ENCODE measurements around the gene CDC16.

The CDC16 gene

DNA sequence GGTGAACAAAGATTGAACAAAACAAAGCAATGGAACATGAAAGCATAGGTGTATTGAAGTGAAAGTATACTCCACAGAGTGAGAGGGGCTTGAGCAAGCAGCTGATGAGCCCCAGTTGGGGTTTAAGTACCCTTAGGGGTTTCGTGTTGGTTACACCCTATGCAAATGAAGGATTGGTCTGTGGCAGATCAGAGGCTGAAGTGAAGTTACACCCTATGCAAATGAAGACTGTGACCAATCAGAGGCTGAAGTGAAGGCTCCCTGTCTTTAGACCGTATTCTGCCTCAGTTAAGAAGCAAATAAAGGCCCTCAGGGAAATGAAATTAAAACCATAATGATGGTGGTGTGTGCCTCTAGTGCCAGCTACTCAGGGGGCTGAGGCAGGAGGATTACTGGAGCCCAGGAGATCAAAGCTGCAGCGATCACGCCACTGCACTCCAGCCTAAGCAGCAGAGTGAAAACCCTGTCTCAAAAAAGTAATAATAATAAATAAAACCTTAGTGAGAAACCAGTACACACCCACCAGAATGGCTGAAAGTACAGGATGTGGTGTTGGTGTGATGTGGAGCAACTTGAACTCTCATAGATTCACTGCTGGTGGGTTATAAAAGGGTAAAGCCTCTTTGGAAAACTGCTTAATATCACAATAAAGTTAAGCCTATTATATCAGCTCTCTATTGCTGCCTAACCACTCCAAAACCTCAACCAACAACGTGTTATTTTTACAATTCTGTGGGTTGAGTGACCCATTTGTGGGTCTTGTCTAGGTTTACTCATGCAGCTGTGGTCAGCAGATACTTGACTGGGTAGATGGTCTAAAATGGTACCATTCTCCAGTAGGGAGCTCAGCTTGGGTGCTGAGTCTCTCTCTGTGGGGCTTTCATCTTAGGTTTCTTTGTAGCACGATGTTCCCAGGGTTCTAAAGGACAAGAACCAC, 33.9 kb downstream of the CDC16 start:
- H3K27ac ChIP-seq (ENCODE audit: extremely low read depth, low read depth, low read length), result no peak overlapping the region
- TF ChIP-seq YY2 (tag by site-specific recombination; IDR thresholded peaks at IDR 0.05), result no peak
- TF ChIP-seq ZBTB20 (tag by site-specific recombination; IDR thresholded peaks at IDR 0.05), result no peak
- no peak for TF ChIP-seq ZNF169 (tag by site-specific recombination; IDR thresholded peaks at IDR 0.05)
- H3K9me3 ChIP-seq (ENCODE audit: control insufficient read depth, insufficient read depth, low read depth, low read length), result no peaks in the 10 kb centered on the region
- POLR2A ChIA-PET, result no interaction called here
- H3K4me1 ChIP-seq (ENCODE audit: control insufficient read depth, insufficient read depth, low read length), result no peaks in the 10 kb centered on the region
- H3K36me3 ChIP-seq (ENCODE audit: control insufficient read depth in 2 of 2, insufficient read depth in 1 of 2, low read length in 2 of 2), result peaks cover 37 to 80% of the 10 kb centered on the region in 2 experiments
- no peak overlapping the region for H3K4me3 ChIP-seq (ENCODE audit: low read depth, low read length)
- CTCF ChIA-PET, result no interaction called here

DNA sequence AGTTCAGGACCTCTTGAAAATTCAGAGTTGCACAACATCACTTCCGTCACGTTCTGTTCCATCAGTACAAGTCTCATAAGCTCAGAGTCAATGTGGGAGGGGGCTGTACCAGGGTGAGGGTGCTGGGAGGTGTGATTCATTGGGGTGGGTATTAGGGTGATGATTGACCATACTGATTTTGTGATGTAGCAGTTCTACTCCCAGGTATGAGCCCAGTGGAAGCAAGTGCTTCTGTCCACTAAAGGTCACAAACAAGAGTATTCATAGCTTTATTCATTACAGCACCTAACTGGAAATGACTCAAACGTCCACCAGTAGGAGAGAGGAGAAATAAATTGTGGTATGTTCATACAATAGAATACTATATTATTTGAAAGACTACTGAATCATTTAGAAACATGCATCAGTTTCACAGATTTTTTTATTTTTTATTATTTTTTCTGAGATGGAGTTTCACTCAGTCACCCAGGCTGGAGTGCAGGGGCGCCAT, 34.6 kb downstream of the CDC16 start:
- Histone ChIP-seq H3K4me3 (ENCODE audit: low read depth, low read length) (no peak overlapping the region), H3K4me1 (ENCODE audit: control insufficient read depth, insufficient read depth, low read length) (no peaks in the 10 kb centered on the region), H3K9me3 (ENCODE audit: control insufficient read depth, insufficient read depth, low read depth, low read length) (no peaks in the 10 kb centered on the region), H3K36me3 (ENCODE audit: control insufficient read depth in 2 of 2, insufficient read depth in 1 of 2, low read length in 2 of 2) (peaks cover 40 to 73% of the 10 kb centered on the region in 2 experiments), H3K27ac (ENCODE audit: extremely low read depth, low read depth, low read length) (no peak overlapping the region)
- ChIA-PET POLR2A (no interaction called here), CTCF (no interaction called here)
- TF ChIP-seq, protein P1, sequence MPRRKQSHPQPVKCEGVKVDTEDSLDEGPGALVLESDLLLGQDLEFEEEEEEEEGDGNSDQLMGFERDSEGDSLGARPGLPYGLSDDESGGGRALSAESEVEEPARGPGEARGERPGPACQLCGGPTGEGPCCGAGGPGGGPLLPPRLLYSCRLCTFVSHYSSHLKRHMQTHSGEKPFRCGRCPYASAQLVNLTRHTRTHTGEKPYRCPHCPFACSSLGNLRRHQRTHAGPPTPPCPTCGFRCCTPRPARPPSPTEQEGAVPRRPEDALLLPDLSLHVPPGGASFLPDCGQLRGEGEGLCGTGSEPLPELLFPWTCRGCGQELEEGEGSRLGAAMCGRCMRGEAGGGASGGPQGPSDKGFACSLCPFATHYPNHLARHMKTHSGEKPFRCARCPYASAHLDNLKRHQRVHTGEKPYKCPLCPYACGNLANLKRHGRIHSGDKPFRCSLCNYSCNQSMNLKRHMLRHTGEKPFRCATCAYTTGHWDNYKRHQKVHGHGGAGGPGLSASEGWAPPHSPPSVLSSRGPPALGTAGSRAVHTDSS (tag by site-specific recombination; IDR thresholded peaks at IDR 0.05), result no peak
- TF ChIP-seq ZNF776 (tag by site-specific recombination; IDR thresholded peaks at IDR 0.05; ENCODE audit: borderline replicate concordance) (no peak), ZNF175 (tag by site-specific recombination; IDR thresholded peaks at IDR 0.05) (no peak), ZXDB (tag by site-specific recombination; IDR thresholded peaks at IDR 0.05) (no peak), ZNF433 (tag by site-specific recombination; IDR thresholded peaks at IDR 0.05; ENCODE audit: low read depth) (no peak), ZNF426 (tag by site-specific recombination; IDR thresholded peaks at IDR 0.05) (no peak), ZNF658 (tag by site-specific recombination; IDR thresholded peaks at IDR 0.05) (no peak), ZNF416 (tag by site-specific recombination; IDR thresholded peaks at IDR 0.05) (no peak), ZNF114 (tag by site-specific recombination; IDR thresholded peaks at IDR 0.05) (no peak), SALL2 (tag by site-specific recombination; IDR thresholded peaks at IDR 0.05; ENCODE audit: borderline replicate concordance) (no peak), ZNF473 (tag by site-specific recombination; IDR thresholded peaks at IDR 0.05) (no peak)
- TF ChIP-seq, protein P2, sequence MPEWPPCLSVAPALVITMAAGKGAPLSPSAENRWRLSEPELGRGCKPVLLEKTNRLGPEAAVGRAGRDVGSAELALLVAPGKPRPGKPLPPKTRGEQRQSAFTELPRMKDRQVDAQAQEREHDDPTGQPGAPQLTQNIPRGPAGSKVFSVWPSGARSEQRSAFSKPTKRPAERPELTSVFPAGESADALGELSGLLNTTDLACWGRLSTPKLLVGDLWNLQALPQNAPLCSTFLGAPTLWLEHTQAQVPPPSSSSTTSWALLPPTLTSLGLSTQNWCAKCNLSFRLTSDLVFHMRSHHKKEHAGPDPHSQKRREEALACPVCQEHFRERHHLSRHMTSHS (tag by site-specific recombination; IDR thresholded peaks at IDR 0.05), result no peak
- TF ChIP-seq, protein P3, sequence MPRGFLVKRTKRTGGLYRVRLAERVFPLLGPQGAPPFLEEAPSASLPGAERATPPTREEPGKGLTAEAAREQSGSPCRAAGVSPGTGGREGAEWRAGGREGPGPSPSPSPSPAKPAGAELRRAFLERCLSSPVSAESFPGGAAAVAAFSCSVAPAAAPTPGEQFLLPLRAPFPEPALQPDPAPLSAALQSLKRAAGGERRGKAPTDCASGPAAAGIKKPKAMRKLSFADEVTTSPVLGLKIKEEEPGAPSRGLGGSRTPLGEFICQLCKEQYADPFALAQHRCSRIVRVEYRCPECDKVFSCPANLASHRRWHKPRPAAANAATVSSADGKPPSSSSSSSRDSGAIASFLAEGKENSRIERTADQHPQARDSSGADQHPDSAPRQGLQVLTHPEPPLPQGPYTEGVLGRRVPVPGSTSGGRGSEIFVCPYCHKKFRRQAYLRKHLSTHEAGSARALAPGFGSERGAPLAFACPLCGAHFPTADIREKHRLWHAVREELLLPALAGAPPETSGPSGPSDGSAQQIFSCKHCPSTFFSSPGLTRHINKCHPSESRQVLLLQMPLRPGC (tag by site-specific recombination; IDR thresholded peaks at IDR 0.05), result no peak
- TF ChIP-seq, protein P4, sequence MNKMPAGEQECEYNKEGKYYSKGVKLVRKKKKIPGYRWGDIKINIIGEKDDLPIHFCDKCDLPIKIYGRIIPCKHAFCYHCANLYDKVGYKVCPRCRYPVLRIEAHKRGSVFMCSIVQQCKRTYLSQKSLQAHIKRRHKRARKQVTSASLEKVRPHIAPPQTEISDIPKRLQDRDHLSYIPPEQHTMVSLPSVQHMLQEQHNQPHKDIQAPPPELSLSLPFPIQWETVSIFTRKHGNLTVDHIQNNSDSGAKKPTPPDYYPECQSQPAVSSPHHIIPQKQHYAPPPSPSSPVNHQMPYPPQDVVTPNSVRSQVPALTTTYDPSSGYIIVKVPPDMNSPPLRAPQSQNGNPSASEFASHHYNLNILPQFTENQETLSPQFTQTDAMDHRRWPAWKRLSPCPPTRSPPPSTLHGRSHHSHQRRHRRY (tag by site-specific recombination; IDR thresholded peaks at IDR 0.05), result no peak
- TF ChIP-seq, protein P5, sequence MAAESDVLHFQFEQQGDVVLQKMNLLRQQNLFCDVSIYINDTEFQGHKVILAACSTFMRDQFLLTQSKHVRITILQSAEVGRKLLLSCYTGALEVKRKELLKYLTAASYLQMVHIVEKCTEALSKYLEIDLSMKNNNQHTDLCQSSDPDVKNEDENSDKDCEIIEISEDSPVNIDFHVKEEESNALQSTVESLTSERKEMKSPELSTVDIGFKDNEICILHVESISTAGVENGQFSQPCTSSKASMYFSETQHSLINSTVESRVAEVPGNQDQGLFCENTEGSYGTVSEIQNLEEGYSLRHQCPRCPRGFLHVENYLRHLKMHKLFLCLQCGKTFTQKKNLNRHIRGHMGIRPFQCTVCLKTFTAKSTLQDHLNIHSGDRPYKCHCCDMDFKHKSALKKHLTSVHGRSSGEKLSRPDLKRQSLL (tag by site-specific recombination; IDR thresholded peaks at IDR 0.05), result no peak
- TF ChIP-seq, protein P6, sequence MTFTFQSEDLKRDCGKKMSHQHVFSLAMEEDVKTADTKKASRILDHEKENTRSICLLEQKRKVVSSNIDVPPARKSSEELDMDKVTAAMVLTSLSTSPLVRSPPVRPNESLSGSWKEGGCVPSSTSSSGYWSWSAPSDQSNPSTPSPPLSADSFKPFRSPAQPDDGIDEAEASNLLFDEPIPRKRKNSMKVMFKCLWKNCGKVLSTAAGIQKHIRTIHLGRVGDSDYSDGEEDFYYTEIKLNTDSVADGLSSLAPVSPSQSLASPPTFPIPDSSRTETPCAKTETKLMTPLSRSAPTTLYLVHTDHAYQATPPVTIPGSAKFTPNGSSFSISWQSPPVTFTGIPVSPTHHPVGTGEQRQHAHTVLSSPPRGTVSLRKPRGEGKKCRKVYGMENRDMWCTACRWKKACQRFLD (tag by site-specific recombination; IDR thresholded peaks at IDR 0.05), result no peak
